Activated B cell treated with CpG ODN at 0.5 μM for 24 hours (primary cell): ENCODE data around the gene TMEM123. TPM values are rescaled to one million over a fixed set of nuclear protein-coding genes. Genes with fewer than 3 reads are reported as not detected.

Experiments
- ATAC-seq: fragments of 200-7000 bp; cut with Tn5 transposase; one replicate; pipeline ENCODE4 v1.10.0; 2021; ENCODE audit warnings: low read depth, mild to moderate bottlenecking, moderate library complexity
- CTCF ChIA-PET: fragments of 350-600 bp; sonication (Branson Sonifier 250); formaldehyde crosslinking; loops from one replicate; lab custom pipeline; 2021; ENCODE audit warnings: antibody characterized with exemption; lab: Charles Lee
- POLR2A ChIA-PET: fragments of 350-600 bp; sonication (Branson Sonifier 250); formaldehyde crosslinking; loops from one replicate; lab custom pipeline; 2021; ENCODE audit warnings: antibody characterized with exemption; lab: Charles Lee
- DNase-seq: peaks from one replicate; pipeline ENCODE4 v3.0.0; 2022
- H3K27ac Mint-ChIP-seq: one replicate; pipeline ENCODE4 v1.8.0; 2020; ENCODE audit warnings: mixed read lengths
- H3K27me3 Mint-ChIP-seq: one replicate; pipeline ENCODE4 v1.8.0; 2021; ENCODE audit warnings: mixed read lengths
- H3K36me3 Mint-ChIP-seq: one replicate; pipeline ENCODE4 v1.8.0; 2021; ENCODE audit warnings: low read depth, mixed read lengths
- H3K4me1 Mint-ChIP-seq: one replicate; pipeline ENCODE4 v1.8.0; 2021; ENCODE audit warnings: mixed read lengths
- H3K4me3 Mint-ChIP-seq: one replicate; pipeline ENCODE4 v1.8.0; 2020; ENCODE audit warnings: mild to moderate bottlenecking, mixed read lengths
- H3K9me3 Mint-ChIP-seq: one replicate; pipeline ENCODE4 v1.8.0; 2020; ENCODE audit warnings: mixed read lengths
- intact Hi-C: fragments of 100-400 bp; cut with micrococcal nuclease; formaldehyde crosslinking; loops from one replicate; pipeline ENCODE4 v1.15.1; 2024
- total RNA-seq: library from RNA; stranded (reverse); gene quantifications from 2 replicates; pipeline ENCODE4 v1.2.3, GENCODE V29; 2022
- TF ChIP-seq, protein P1 (sequence below): fragments of 200-600 bp; IDR thresholded peaks from one replicate; pipeline ENCODE4 v1.8.0; 2022; ENCODE audit warnings: antibody characterized with exemption, mild to moderate bottlenecking

TMEM123 gene
- total RNA-seq, 1 donor from 2014 or later: 191 TPM

DNA sequence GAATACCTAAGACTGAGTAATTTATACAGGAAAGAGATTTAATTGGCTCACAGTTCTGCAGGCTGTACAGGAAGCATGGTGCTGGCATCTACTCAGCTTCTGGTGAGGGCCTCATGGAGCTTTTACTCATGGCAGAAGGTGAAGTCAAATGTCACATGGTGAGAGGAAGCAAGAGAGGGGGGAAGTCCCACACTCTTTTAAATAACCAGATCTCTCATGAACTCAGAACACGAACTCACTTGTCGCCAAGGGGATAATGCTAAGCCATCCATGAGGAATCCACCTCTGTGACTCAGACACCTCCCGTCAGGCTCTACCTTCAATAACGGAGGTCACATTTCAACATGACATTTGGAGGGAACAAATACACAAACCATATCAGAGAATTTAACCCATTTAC, 63.3 kb downstream of the TMEM123 start:
- intact Hi-C loops: no loop called here
- no peaks in the 10 kb centered on the region for H3K27me3 Mint-ChIP-seq
- POLR2A ChIA-PET: interaction anchor here (0.7 kb wide), 1 partner anchor 61 kb away, joined by 4 read pairs; no protein-coding TSS in a partner anchor
- TF ChIP-seq, protein P1, sequence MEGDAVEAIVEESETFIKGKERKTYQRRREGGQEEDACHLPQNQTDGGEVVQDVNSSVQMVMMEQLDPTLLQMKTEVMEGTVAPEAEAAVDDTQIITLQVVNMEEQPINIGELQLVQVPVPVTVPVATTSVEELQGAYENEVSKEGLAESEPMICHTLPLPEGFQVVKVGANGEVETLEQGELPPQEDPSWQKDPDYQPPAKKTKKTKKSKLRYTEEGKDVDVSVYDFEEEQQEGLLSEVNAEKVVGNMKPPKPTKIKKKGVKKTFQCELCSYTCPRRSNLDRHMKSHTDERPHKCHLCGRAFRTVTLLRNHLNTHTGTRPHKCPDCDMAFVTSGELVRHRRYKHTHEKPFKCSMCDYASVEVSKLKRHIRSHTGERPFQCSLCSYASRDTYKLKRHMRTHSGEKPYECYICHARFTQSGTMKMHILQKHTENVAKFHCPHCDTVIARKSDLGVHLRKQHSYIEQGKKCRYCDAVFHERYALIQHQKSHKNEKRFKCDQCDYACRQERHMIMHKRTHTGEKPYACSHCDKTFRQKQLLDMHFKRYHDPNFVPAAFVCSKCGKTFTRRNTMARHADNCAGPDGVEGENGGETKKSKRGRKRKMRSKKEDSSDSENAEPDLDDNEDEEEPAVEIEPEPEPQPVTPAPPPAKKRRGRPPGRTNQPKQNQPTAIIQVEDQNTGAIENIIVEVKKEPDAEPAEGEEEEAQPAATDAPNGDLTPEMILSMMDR: no peak
- H3K27ac Mint-ChIP-seq: peak overlapping the region; percentile 13
- no peaks in the 10 kb centered on the region for H3K9me3 Mint-ChIP-seq
- CTCF ChIA-PET: interaction anchor here (1.2 to 4.3 kb wide), 6 partner anchors 10 to 277 kb away, joined by 3 to 46 read pairs (median 18); no protein-coding TSS in a partner anchor
- ATAC-seq (no peak), DNase-seq (no peak)
- no peak overlapping the region for H3K4me3 Mint-ChIP-seq
- H3K4me1 Mint-ChIP-seq: peaks cover 13% of the 10 kb centered on the region
- peaks cover 73% of the 10 kb centered on the region for H3K36me3 Mint-ChIP-seq

GRCh38 chr11:102387043-102387781, 65.4 kb downstream of the TMEM123 start:
- POLR2A ChIA-PET: interaction anchor here (0.7 kb wide), 1 partner anchor 86 kb away, joined by 3 read pairs; no protein-coding TSS in a partner anchor
- Mint-ChIP-seq H3K36me3 (peaks cover 71% of the 10 kb centered on the region), H3K4me3 (no peak overlapping the region), H3K4me1 (peaks cover 13% of the 10 kb centered on the region), H3K9me3 (no peaks in the 10 kb centered on the region), H3K27ac (no peak overlapping the region), H3K27me3 (no peaks in the 10 kb centered on the region)
- CTCF ChIA-PET: interaction anchor here (0.7 kb wide), 1 partner anchor 109 kb away, joined by 4 read pairs; no protein-coding TSS in a partner anchor
- ATAC-seq (no peak), DNase-seq (no peak)
- TF ChIP-seq, protein P1: no peak
- intact Hi-C loops: no loop called here

GRCh38 chr11:102386136-102386734, 66.3 kb downstream of the TMEM123 start:
- intact Hi-C loops: no loop called here
- CTCF ChIA-PET: interaction anchor here (1.4 kb wide), 1 partner anchor 110 kb away, joined by 3 read pairs; no protein-coding TSS in a partner anchor
- Mint-ChIP-seq H3K4me3 (no peak overlapping the region), H3K4me1 (peaks cover 13% of the 10 kb centered on the region), H3K27me3 (no peaks in the 10 kb centered on the region), H3K9me3 (no peaks in the 10 kb centered on the region), H3K36me3 (peaks cover 72% of the 10 kb centered on the region), H3K27ac (no peak overlapping the region)
- POLR2A ChIA-PET: no interaction called here
- TF ChIP-seq, protein P1: no peak
- no peak for DNase-seq
- no peak for ATAC-seq

GRCh38 chr11:102385085-102386007, 67.2 kb downstream of the TMEM123 start:
- ChIA-PET CTCF (interaction anchor here (1.0 to 1.8 kb wide), 3 partner anchors 8 to 227 kb away, joined by 3 to 5 read pairs (median 3); no protein-coding TSS in a partner anchor), POLR2A (no interaction called here)
- TF ChIP-seq, protein P1: no peak
- ATAC-seq: no peak
- H3K27ac Mint-ChIP-seq: peak overlapping the region; percentile 18
- no peaks in the 10 kb centered on the region for H3K9me3 Mint-ChIP-seq
- no peaks in the 10 kb centered on the region for H3K27me3 Mint-ChIP-seq
- no peak overlapping the region for H3K4me3 Mint-ChIP-seq
- intact Hi-C loops: no loop called here
- H3K36me3 Mint-ChIP-seq: peaks cover 77% of the 10 kb centered on the region
- H3K4me1 Mint-ChIP-seq: peaks cover 9% of the 10 kb centered on the region
- no peak for DNase-seq
